T-helper 2 cell treated with Interferon-gamma antibody and Interleukin-4, amounts not matched to agents 5 μg/mL and 100 μg/mL, for 36 hours (primary cell): ENCODE results near the gene COPS3.
"Not testable (repeated sequence)": the region's sequence is repeated elsewhere in the genome, so short reads cannot be mapped to it uniquely, and the experiment has no call there.

Experiments
- DNase-seq: peaks from one replicate; pipeline ENCODE4 v3.0.0; 2021; ENCODE audit warnings: low spot score
- H3K27ac Mint-ChIP-seq: one replicate; pipeline ENCODE4 v1.8.0; 2021; ENCODE audit warnings: mild to moderate bottlenecking, mixed read lengths
- H3K27me3 Mint-ChIP-seq: one replicate; pipeline ENCODE4 v1.8.0; 2021; ENCODE audit warnings: low read depth, mixed read lengths
- H3K36me3 Mint-ChIP-seq: one replicate; pipeline ENCODE4 v1.8.0; 2021; ENCODE audit warnings: low read depth, mixed read lengths
- H3K4me1 Mint-ChIP-seq: one replicate; pipeline ENCODE4 v1.8.0; 2021; ENCODE audit warnings: low read depth, mixed read lengths
- H3K4me3 Mint-ChIP-seq: one replicate; pipeline ENCODE4 v1.8.0; 2022; ENCODE audit warnings: mild to moderate bottlenecking, moderate library complexity, mixed read lengths
- H3K9me3 Mint-ChIP-seq: one replicate; pipeline ENCODE4 v1.8.0; 2021; ENCODE audit warnings: mixed read lengths

The COPS3 gene

DNA sequence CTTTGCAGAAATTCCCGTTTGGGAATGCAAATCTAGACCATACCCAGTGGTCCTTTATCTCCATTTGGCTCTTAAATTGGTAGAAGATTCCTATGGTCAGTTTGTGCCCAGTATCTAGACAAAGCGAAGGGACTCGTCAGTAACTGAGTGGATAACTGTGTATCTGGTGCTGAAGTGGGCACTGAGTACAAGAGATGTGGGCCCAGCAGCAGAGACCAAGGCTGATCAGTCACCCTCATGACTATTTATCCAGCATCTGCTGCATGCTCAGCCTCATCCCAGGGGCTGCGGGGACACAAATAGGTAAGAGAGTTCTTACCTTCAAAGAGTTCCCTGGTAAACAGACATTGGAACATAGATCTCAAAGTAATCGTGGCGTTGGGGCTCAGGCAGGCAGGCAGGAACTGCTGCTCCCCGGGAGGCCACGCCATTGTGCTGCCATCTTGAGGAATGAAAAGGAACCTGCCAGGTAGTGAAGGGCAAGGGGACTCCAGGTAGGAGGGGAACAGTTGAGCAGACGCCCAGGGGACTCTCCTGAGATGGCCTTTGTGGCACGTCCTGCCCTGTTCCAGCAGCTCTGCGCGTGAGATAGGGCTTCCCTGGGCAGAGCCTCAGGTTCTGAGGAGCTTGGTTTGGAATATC, 32.4 kb upstream of the COPS3 start:
- DNase-seq: peak; percentile 48
- Mint-ChIP-seq H3K36me3 (peaks cover 13% of the 10 kb centered on the region), H3K4me3 (no peak overlapping the region), H3K27me3 (no peaks in the 10 kb centered on the region), H3K4me1 (peaks cover 5% of the 10 kb centered on the region), H3K27ac (peak overlapping the region; percentile 4), H3K9me3 (no peaks in the 10 kb centered on the region)

DNA sequence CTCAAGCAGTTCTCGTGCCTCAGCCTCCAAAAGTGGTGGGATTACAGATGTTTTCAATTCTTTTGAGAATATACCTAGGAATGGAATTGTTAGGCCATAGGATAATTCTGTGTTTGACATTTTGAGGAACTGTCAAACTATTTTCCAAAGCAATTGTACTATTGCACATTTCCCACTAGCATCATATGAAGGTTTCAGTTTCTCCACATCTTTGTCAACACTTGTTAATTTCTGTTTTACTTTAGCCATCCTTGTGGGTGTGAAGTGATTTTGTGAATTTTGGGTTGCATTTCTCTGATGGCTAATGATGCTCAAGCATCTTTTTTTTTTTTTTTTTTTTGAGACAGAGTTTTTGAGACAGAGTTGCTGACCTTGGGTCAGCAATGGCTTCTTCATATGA, 28.3 kb upstream of the COPS3 start:
- Mint-ChIP-seq H3K9me3 (no peaks in the 10 kb centered on the region), H3K4me3 (no peak overlapping the region), H3K4me1 (peaks cover 20% of the 10 kb centered on the region), H3K27me3 (no peaks in the 10 kb centered on the region), H3K27ac (no peak overlapping the region), H3K36me3 (peaks cover 13% of the 10 kb centered on the region)
- DNase-seq: no peak

DNA sequence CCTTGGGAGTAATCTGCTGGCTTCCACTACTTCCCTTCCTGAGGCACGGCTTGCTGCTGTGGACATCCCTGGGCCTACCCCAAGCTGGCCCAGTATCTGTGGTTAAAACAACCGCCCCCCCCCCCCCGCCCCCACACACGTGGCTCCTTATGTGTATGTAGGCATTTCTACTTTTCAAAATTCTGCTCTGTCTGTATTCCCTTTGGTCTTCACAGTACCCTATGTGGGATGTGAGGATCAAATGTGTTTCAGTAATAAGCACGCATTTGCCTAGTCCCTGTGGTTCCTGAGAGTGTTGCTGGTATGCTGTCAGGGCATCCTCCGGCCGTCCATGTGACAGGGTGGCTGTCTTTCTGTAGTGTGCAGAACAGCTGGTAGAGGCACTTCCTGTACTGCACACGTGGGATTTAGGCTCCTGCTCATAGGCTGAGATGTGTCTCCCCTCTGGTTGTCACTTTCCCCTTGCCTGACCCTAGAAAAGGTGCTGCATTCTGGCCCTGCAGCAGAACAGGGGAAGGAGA, 24.3 kb upstream of the COPS3 start:
- H3K27ac Mint-ChIP-seq: peak overlapping the region; percentile 95
- peaks cover 5% of the 10 kb centered on the region for H3K36me3 Mint-ChIP-seq
- H3K27me3 Mint-ChIP-seq: no peaks in the 10 kb centered on the region
- H3K9me3 Mint-ChIP-seq: no peaks in the 10 kb centered on the region
- H3K4me1 Mint-ChIP-seq: peaks cover 24% of the 10 kb centered on the region
- DNase-seq: peak; percentile 55
- peak overlapping the region; percentile 73 for H3K4me3 Mint-ChIP-seq

DNA sequence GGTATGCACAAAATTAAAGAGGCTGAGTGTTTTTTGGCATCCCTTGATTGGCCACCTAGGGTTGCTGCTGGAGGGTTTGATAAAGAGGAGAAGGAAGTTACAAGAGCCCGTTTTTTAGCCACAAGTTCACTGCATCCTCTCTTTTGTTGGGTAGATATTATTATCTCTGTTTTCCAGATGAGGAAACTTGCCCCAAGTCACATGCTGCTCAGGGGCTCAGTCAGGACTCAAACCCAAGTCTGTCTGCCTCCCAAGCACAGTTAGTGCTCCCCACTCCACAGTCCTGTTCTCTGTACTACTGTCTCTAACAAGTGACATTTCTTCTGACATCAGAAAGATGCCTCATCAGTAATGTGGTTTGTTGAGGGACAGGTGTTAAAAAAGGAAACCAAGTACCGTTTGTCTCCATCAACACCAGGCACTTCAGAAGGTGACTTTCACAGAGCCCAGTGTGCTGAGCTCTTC, 23.5 kb upstream of the COPS3 start:
- H3K9me3 Mint-ChIP-seq: no peaks in the 10 kb centered on the region
- peak overlapping the region; percentile 95 for H3K27ac Mint-ChIP-seq
- H3K36me3 Mint-ChIP-seq: peaks cover 5% of the 10 kb centered on the region
- peak; percentile 17 for DNase-seq
- no peaks in the 10 kb centered on the region for H3K27me3 Mint-ChIP-seq
- H3K4me3 Mint-ChIP-seq: peak overlapping the region; percentile 73
- peaks cover 29% of the 10 kb centered on the region for H3K4me1 Mint-ChIP-seq

- Mint-ChIP-seq H3K4me3 (peak overlapping the region; percentile 73), H3K36me3 (peaks cover 3% of the 10 kb centered on the region), H3K27ac (peak overlapping the region; percentile 95), H3K9me3 (no peaks in the 10 kb centered on the region), H3K27me3 (no peaks in the 10 kb centered on the region), H3K4me1 (peaks cover 29% of the 10 kb centered on the region)
- DNase-seq: no peak
Observed at GRCh38 chr17:17303847-17304490, 22.9 kb upstream of the COPS3 start.

DNA sequence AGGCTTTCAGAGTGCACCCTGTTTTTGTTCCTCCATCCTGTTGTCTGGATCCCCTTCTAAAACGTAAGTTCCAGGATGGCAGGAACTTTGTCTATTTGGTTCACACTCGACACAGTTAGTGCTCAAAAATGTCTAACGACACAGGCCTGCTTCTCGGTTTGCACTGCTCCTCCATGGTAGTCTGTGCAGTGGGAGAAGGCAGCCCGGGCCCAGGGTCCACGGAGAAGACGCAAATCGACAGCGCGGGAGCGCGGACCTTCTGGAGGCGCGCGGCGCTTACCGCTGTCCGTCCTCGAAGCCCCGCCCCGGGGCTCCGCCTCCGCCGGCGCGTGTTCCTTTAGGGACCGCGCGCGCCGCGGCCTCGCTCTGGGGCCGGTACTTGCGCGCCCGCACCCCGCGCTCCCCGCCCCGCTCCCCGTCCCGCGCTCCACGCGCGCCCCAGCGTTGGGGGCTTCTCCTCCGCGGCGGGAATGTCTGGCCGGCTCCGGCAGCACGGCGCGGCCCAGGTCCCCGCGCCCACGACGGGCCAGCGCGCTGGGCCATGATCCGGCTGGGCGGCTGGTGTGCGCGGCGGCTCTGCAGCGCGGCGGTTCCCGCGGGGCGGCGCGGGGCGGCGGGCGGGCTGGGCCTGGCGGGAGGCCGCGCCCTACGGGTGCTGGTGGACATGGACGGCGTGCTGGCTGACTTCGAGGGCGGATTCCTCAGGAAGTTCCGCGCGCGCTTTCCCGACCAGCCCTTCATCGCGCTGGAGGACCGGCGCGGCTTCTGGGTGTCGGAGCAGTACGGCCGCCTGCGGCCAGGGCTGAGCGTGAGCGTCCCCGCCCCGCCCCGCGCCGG, 22.2 kb upstream of the COPS3 start, which contains the start of gene NT5M:
NT5M (plus strand) TSS at position 364 of the 837 bp plus-strand sequence; CDS start at position 542, 178 bp downstream.
- Mint-ChIP-seq H3K9me3 (no peaks in the 10 kb centered on the region), H3K4me3 (peak within 1 kb of the TSS; percentile 88), H3K4me1 (peaks cover 31% of the 10 kb centered on the region), H3K27ac (peak within 1 kb of the TSS; percentile 95), H3K27me3 (no peaks in the 10 kb centered on the region), H3K36me3 (no peaks in the 10 kb centered on the region)
- DNase-seq: peak; percentile 81

DNA sequence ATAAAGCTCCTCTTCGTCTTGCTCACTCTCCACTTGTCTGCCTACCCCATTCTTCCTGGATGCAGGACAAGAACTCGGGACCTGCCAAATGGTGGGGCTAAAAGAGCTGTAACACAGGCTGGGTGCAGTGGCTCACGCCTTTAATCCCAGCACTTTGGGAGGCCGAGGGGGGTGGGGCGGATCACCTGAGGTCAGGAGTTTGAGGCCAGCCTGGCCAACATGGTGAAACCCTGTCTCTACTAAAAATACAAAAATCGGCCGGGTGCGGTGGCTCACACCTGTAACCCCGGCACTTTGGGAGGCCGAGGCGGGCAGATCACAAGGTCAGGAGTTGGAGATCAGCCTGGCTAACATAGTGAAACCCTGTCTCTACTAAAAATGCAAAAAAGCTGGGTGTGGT, 20.6 kb upstream of the COPS3 start:
- peaks cover 35% of the 10 kb centered on the region for H3K4me1 Mint-ChIP-seq
- not testable (repeated sequence) for H3K27me3 Mint-ChIP-seq, H3K4me3 Mint-ChIP-seq, H3K36me3 Mint-ChIP-seq, H3K9me3 Mint-ChIP-seq, DNase-seq, H3K27ac Mint-ChIP-seq

GRCh38 chr17:17300624-17301568, 19.9 kb upstream of the COPS3 start:
- Mint-ChIP-seq H3K4me1 (peaks cover 34% of the 10 kb centered on the region), H3K4me3 (peak overlapping the region; percentile 60), H3K9me3 (no peaks in the 10 kb centered on the region), H3K27ac (no peak overlapping the region), H3K27me3 (no peaks in the 10 kb centered on the region), H3K36me3 (no peaks in the 10 kb centered on the region)
- peak; percentile 62 for DNase-seq

DNA sequence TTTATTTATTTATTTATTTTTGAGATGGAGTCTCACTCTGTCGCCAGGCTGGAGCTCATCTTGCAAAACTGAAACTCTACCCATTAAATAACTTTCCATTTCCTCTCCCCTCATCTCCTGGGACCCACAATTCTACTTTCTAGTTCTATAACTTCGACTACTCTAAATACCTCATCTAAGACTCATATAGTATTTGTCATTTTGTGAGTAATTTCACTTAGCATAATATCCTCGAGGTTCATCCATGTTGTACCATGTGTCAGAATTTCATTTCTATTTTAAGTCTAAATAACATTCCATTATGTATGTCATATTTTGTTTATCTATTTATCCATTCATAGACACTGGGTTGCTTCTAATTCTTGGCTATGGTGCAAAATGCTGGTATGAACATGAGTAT, 17.1 kb upstream of the COPS3 start:
- Mint-ChIP-seq H3K27me3 (peaks cover 2% of the 10 kb centered on the region), H3K4me3 (no peak overlapping the region), H3K36me3 (no peaks in the 10 kb centered on the region), H3K9me3 (no peaks in the 10 kb centered on the region), H3K4me1 (peaks cover 17% of the 10 kb centered on the region), H3K27ac (no peak overlapping the region)
- DNase-seq: no peak

- H3K27ac Mint-ChIP-seq: no peak overlapping the region
- no peak for DNase-seq
- no peak overlapping the region for H3K4me3 Mint-ChIP-seq
- no peaks in the 10 kb centered on the region for H3K36me3 Mint-ChIP-seq
- H3K27me3 Mint-ChIP-seq: peaks cover 2% of the 10 kb centered on the region
- H3K4me1 Mint-ChIP-seq: peaks cover 13% of the 10 kb centered on the region
- no peaks in the 10 kb centered on the region for H3K9me3 Mint-ChIP-seq
Observed at GRCh38 chr17:17297217-17297616, 16.2 kb upstream of the COPS3 start.

DNA sequence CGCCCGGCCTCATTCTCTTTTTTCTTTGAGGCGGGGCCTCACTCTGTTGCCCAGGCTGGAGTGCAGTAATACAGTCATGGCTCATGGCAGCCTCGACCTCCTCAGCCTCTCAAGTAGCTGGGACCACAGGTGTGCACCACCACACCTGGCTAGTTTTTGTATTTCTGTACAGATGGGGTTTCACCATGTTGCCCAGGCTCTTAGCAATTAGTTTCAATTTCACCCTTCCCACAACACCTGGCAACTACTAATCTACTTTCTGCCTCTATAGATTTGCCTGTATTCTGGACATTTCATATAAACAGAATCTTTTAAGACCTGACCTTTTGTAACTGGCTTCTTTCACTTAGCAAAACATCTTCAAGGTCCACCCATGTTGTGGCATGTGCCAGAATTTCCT, 14.1 kb upstream of the COPS3 start:
- peaks cover 11% of the 10 kb centered on the region for H3K4me1 Mint-ChIP-seq
- no peak overlapping the region for H3K4me3 Mint-ChIP-seq
- H3K9me3 Mint-ChIP-seq: no peaks in the 10 kb centered on the region
- H3K36me3 Mint-ChIP-seq: no peaks in the 10 kb centered on the region
- H3K27me3 Mint-ChIP-seq: peaks cover 2% of the 10 kb centered on the region
- no peak for DNase-seq
- no peak overlapping the region for H3K27ac Mint-ChIP-seq

GRCh38 chr17:17289701-17290100, 8.7 kb upstream of the COPS3 start:
- Mint-ChIP-seq H3K4me1 (no peaks in the 10 kb centered on the region), H3K4me3 (no peak overlapping the region), H3K36me3 (no peaks in the 10 kb centered on the region), H3K27me3 (peaks cover 4% of the 10 kb centered on the region), H3K9me3 (no peaks in the 10 kb centered on the region), H3K27ac (no peak overlapping the region)
- no peak for DNase-seq

DNA sequence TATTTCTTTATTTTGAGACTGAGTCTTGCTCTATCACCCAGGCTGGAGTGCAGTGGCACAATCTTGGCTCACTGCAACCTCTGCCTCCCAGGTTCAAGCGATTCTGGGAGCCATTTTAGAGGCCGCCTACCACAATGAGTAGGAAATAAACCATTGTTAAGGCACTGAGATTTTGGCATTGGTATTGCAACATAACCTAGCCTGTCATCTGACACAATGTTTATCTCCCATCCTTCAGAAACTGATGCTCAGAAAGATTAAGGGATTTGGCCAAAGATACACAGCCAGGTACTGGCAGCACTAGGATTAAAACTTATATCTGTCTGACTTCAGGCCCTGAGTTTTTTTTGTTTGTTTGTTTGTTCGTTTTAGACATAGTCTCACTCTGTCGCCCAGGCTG, 8.0 kb upstream of the COPS3 start:
- Mint-ChIP-seq H3K4me1 (no peaks in the 10 kb centered on the region), H3K27ac (no peak overlapping the region), H3K27me3 (peaks cover 4% of the 10 kb centered on the region), H3K9me3 (no peaks in the 10 kb centered on the region), H3K36me3 (no peaks in the 10 kb centered on the region), H3K4me3 (no peak overlapping the region)
- no peak for DNase-seq
